HepG2 (cell line): ENCODE data around the gene PCNX4. TPM values are rescaled to one million over a fixed set of nuclear protein-coding genes. Genes with fewer than 3 reads are reported as not detected.

ENCODE experiments used
- CREB3 ChIP-seq: sonication (generic); formaldehyde crosslinking; IDR thresholded peaks from 2 replicates; pipeline ENCODE4 v1.5.0; 2020; ENCODE audit warnings: missing genetic modification reagents
- GMEB1 ChIP-seq: sonication (generic); formaldehyde crosslinking; IDR thresholded peaks from 2 replicates; pipeline ENCODE4 v1.5.1; 2020; ENCODE audit warnings: missing genetic modification reagents, mild to moderate bottlenecking, borderline replicate concordance
- HIVEP1 ChIP-seq: sonication (generic); formaldehyde crosslinking; IDR thresholded peaks from 2 replicates; pipeline ENCODE4 v1.4.0; 2020; ENCODE audit warnings: mild to moderate bottlenecking, missing genetic modification reagents
- HOXA9 ChIP-seq: sonication (generic); formaldehyde crosslinking; IDR thresholded peaks from 2 replicates; pipeline ENCODE4 v1.8.1; 2022; ENCODE audit warnings: missing genetic modification reagents, mild to moderate bottlenecking, moderate library complexity, borderline replicate concordance
- JDP2 ChIP-seq: sonication (generic); formaldehyde crosslinking; IDR thresholded peaks from 2 replicates; pipeline ENCODE4 v1.8.1; 2022; ENCODE audit warnings: missing genetic modification reagents, borderline replicate concordance
- MZF1 ChIP-seq: sonication (generic); formaldehyde crosslinking; IDR thresholded peaks from 2 replicates; pipeline ENCODE4 v1.8.1; 2023; ENCODE audit warnings: mild to moderate bottlenecking, missing genetic modification reagents, borderline replicate concordance
- NR0B2 ChIP-seq: sonication (generic); formaldehyde crosslinking; IDR thresholded peaks from 2 replicates; pipeline ENCODE4 v1.4.0; 2020; ENCODE audit warnings: mild to moderate bottlenecking, missing genetic modification reagents
- NRL ChIP-seq: sonication (generic); formaldehyde crosslinking; IDR thresholded peaks from 2 replicates; pipeline ENCODE4 v1.5.0; 2020; ENCODE audit warnings: missing genetic modification reagents, mild to moderate bottlenecking, moderate library complexity, borderline replicate concordance
- PAF1 ChIP-seq: IDR thresholded peaks from 2 replicates; pipeline ENCODE4 v1.6.1; 2016; ENCODE audit warnings: missing genetic modification reagents, missing compliant biosample characterization
- RNF219 ChIP-seq: sonication (generic); formaldehyde crosslinking; IDR thresholded peaks from 2 replicates; pipeline ENCODE4 v1.5.0; 2020; ENCODE audit warnings: mild to moderate bottlenecking, missing genetic modification reagents
- SAP130 ChIP-seq: IDR thresholded peaks from 2 replicates; pipeline ENCODE4 v1.6.1; 2016; ENCODE audit warnings: low read depth
- TEF ChIP-seq: sonication (generic); formaldehyde crosslinking; IDR thresholded peaks from 2 replicates; pipeline ENCODE4 v1.5.0; 2020; ENCODE audit warnings: missing genetic modification reagents
- ZBTB49 ChIP-seq: sonication (generic); formaldehyde crosslinking; IDR thresholded peaks from 2 replicates; pipeline ENCODE4 v1.4.0; 2020; ENCODE audit warnings: missing genetic modification reagents, borderline replicate concordance
- ZSCAN21 ChIP-seq: sonication (generic); formaldehyde crosslinking; IDR thresholded peaks from 2 replicates; pipeline ENCODE4 v1.8.0; 2022; ENCODE audit warnings: mild to moderate bottlenecking, missing genetic modification reagents, moderate library complexity, borderline replicate concordance
- polyA plus RNA-seq, 8 experiments: library from polyadenylated mRNA; depleted of rRNA in 3 of 8; stranded (reverse) in 7 of 8; unstranded in 1 of 8; fragments of >200 nt; fragmentation: Illumina TruSeq in 4 of 8; extraction: Trizol in 4 of 8; gene quantifications; 2 replicates each; pipeline versions ENCODE4 v1.2.1 to v1.2.3, GENCODE V29; 2011 to 2016; ENCODE audit warnings: low read depth in 4 of 8, missing spikeins in 1 of 8, mixed read lengths in 1 of 8; ENCODE audit not compliant: insufficient read depth in 1 of 8
- total RNA-seq, 5 experiments: library from RNA; depleted of rRNA; stranded (reverse); fragments of >200 nt; fragmentation: Illumina TruSeq; extraction: Trizol; gene quantifications; 2 replicates each; pipeline ENCODE4 v1.2.3, GENCODE V29; 2016; ENCODE audit warnings: low read depth in 1 of 5
- TF ChIP-seq, protein P1 (sequence below): sonication (generic); formaldehyde crosslinking; IDR thresholded peaks from 2 replicates; pipeline ENCODE4 v1.4.0; 2020; ENCODE audit warnings: mild to moderate bottlenecking, missing genetic modification reagents

The PCNX4 gene
- total and polyA plus RNA-seq, 2 of the 13 experiments (the other 11 are each of a cell fraction or from before 2014, with no cell fraction given): 28.6 to 43.0 TPM

DNA sequence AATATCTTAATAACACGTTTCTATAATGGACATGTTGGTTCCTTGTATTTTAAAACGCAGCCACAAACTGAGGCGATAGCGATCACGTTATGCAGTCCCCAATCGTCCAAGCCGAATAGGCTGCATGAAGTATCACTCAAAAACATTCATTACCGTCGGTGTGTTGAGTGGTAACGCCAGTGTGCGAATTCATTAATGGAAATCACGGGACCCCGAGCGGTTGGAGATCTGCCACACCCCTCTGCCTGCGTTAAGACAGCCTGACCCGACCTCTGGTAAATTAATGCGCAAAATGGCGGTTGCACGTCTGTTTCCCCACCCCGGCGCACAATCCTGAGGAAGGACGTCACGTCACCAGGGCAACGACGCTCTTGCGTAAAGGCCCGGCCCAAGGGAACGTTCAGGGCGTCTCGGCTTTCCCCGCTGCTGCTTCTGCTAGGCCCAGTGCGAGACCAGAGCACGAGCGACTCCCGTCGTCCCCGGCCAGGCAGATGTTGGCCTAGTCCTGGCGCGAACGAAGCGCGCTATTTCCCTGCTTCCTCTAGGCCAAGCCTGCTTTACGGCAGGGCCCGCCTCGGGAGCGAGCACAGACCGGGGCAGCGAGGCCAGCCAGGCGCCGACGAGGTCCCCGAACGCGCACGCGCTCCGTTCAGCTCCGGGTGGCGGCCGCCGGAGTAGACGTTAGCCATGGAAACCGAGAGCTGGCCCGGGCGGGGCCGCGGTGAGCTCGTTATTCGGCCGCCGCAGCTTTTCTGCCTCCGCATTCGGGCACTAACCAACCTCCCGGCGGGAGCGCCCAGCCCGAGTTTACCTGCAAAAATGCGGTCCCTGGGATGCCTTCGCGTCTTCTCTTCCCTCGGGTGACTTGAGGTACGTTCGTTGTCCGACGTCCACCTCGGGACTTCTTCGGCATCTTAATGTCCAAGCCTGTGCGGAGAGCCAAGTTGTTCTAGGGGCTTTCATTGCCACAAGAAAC is at the start of gene PCNX4 (continued):
- no peak for TF ChIP-seq ZBTB49 (CRISPR knock-in tag)
- no peak for TF ChIP-seq JDP2 (CRISPR knock-in tag)
- TF ChIP-seq SAP130 (CRISPR knock-in tag): peak; percentile 95
- TF ChIP-seq TEF (CRISPR knock-in tag): peak; percentile 91; the same call in 1 of the 2 replicates
- peak; percentile 87; the same call in 1 of the 2 replicates for TF ChIP-seq CREB3 (CRISPR knock-in tag)
- no peak for TF ChIP-seq MZF1 (CRISPR knock-in tag)
- TF ChIP-seq ZSCAN21: peak; percentile 96
- TF ChIP-seq HOXA9 (CRISPR knock-in tag): peak; percentile 85
- peak; percentile 91 for TF ChIP-seq HIVEP1 (CRISPR knock-in tag)
- peak; percentile 84; the same call in 1 of the 2 replicates for TF ChIP-seq NR0B2 (CRISPR knock-in tag)
- TF ChIP-seq NRL (CRISPR knock-in tag): peak; percentile 96
- TF ChIP-seq GMEB1 (CRISPR knock-in tag): peak; percentile 99
- TF ChIP-seq, protein P1, sequence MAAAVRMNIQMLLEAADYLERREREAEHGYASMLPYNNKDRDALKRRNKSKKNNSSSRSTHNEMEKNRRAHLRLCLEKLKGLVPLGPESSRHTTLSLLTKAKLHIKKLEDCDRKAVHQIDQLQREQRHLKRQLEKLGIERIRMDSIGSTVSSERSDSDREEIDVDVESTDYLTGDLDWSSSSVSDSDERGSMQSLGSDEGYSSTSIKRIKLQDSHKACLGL (CRISPR knock-in tag): peak; percentile 93
- no peak for TF ChIP-seq PAF1 (CRISPR knock-in tag)
- TF ChIP-seq RNF219: no peak
